HT1080 (cell line): ENCODE results near the gene PPP2R5D. TPM values are rescaled to one million over a fixed set of nuclear protein-coding genes. Genes with fewer than 3 reads are reported as not detected.
"Not testable (repeated sequence)": the region's sequence is repeated elsewhere in the genome, so short reads cannot be mapped to it uniquely, and the experiment has no call there.

Experiments
- DNase-seq: peaks from one replicate; pipeline ENCODE4 v3.0.0-alpha.2; 2015; ENCODE audit warnings: low read depth
- total RNA-seq: library from RNA; depleted of rRNA; stranded (reverse); fragments of >200 nt; shearing (Covaris generic); gene quantifications from 2 replicates; pipeline ENCODE4 v1.2.3, GENCODE V29; 2014

The PPP2R5D gene
- total RNA-seq, 1 experiment from 2014 or later = 43.5 TPM

GRCh38 chr6:43021270-43022047, 37.1 kb downstream of the PPP2R5D start, which contains the start of gene RRP36:
Gene RRP36, plus strand, starts transcription at chr6:43021623. Its CDS starts 32 bp downstream, at chr6:43021655.
- DNase-seq = peak; percentile 66

- DNase-seq = no peak
These were observed 40.1 kb downstream of the PPP2R5D start for GRCh38 chr6:43024436-43024835.

GRCh38 chr6:43026365-43026764, 42.0 kb downstream of the PPP2R5D start:
- DNase-seq = no peak

- no peak for DNase-seq
These were observed 44.8 kb downstream of the PPP2R5D start for GRCh38 chr6:43029120-43029519.

GRCh38 chr6:43032326-43032725, 48.0 kb downstream of the PPP2R5D start:
- DNase-seq = no peak

GRCh38 chr6:43033496-43034189, 49.3 kb downstream of the PPP2R5D start:
- no peak for DNase-seq

- no peak for DNase-seq
These were observed 49.8 kb downstream of the PPP2R5D start for GRCh38 chr6:43034190-43034525.

GRCh38 chr6:43035495-43036194, 51.3 kb downstream of the PPP2R5D start:
- no peak for DNase-seq

- no peak for DNase-seq
These were observed 52.3 kb downstream of the PPP2R5D start for GRCh38 chr6:43036712-43037111.

GRCh38 chr6:43037197-43037596, 52.8 kb downstream of the PPP2R5D start:
- DNase-seq = no peak

GRCh38 chr6:43037706-43038105, 53.3 kb downstream of the PPP2R5D start:
- DNase-seq = no peak

- no peak for DNase-seq
These were observed 54.4 kb downstream of the PPP2R5D start for GRCh38 chr6:43038727-43039126.

GRCh38 chr6:43040542-43041257, 56.3 kb downstream of the PPP2R5D start:
- no peak for DNase-seq

GRCh38 chr6:43041475-43041874, 57.1 kb downstream of the PPP2R5D start:
- DNase-seq = not testable (repeated sequence)

GRCh38 chr6:43043310-43043709, 58.9 kb downstream of the PPP2R5D start:
- DNase-seq = no peak

- no peak for DNase-seq
These were observed 61.1 kb downstream of the PPP2R5D start for GRCh38 chr6:43045371-43045930.

GRCh38 chr6:43047998-43048397, 63.6 kb downstream of the PPP2R5D start:
- DNase-seq = no peak

- no peak for DNase-seq
These were observed 66.6 kb downstream of the PPP2R5D start for GRCh38 chr6:43050981-43051380.

- DNase-seq = no peak
These were observed 68.0 kb downstream of the PPP2R5D start for GRCh38 chr6:43052225-43052841.

GRCh38 chr6:43052842-43053544, 68.6 kb downstream of the PPP2R5D start:
- DNase-seq = peak; percentile 15
